NCI-H146 treated with DMSO at 0.1 percent for 48 hours (cell line): Measurements from ENCODE around the gene MLH3.

Experiments used
- DNase-seq: peaks from one replicate; lab custom pipeline; 2025; ENCODE audit not compliant: unreplicated experiment; lab: John Stamatoyannopoulos, UW

The MLH3 gene

DNA sequence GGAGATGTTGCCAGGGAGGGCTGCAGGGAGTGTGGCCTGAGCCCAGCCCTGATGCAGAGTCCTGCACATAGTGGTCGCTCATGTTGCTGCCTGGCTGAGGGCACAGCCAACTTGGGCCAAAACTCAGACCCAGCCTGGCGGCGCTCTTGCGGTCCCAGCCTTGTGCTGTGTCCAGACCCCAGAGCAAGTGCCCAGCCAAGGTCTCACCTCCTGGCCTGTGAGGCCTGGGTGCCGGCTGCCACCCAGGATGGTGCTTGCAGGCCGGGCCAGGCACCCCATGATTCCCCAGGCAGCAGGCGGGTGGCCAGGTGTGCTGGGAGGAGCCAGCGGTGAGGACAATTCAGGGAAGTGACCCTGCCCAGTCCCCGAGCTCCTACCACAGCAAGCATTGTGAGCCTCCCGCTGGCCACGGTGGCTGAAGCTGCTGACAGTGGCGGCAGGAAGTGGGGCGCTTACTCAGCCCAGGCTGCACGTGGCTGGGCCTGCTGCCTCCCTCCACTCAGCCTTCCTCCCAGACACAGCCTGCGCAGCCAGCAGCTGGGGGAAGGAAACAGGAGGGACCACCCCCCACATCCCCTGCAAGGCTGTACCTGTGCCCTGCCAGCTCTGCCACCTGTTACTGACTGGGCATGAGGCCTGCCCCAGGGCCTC is 78.1 kb downstream of the MLH3 start:
- no peak for DNase-seq

DNA sequence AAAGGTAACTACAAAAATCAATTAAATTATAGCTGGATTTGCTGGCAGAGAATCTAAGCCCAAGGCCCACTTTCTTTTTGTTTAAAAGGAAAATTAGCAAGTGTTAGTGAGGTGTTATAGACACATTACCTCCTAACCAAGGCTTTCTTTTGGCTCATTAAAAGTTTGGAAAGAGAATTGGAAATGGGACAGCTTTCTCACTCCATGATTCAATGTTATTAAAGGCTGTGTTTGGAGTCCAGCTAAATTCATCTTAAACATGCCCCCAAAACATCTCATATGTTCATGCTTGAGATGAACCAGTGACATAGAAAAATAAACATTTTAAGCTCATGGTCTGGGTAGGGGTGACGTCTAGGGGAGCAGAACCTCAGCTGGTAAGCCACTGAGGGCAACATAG is 82.5 kb downstream of the MLH3 start:
- no peak for DNase-seq

DNA sequence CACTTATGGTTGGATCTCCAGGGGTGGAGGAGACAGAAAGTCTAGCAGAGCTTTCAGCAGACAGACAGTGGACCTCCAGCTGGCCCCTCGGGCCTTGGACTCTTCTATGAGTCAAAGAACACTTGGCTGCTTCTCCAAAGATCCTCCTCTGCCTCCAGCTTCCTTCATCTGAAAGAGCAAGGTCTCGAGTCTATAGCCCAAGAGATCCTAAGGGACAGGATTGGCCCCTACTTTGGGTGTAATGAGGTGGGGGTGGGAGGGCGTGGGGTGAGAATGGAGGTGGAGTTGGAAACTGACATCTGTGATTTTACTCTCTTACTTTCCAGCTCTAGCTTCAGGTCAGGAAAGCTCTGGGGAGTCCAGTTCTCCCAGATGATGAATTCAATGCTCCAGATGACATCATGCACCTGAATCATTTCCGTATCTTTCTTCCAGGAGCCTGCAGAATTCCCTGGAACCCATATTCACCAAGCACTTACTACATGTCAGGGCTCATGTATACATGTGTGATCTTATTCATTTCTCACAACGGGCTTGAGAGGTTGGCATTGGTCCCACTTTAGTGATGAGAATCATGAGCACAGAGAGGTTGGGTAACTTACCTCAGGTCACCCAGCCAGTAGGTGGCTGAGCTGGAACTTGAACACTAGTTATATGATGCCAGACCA is 85.6 kb downstream of the MLH3 start:
- DNase-seq: no peak

DNA sequence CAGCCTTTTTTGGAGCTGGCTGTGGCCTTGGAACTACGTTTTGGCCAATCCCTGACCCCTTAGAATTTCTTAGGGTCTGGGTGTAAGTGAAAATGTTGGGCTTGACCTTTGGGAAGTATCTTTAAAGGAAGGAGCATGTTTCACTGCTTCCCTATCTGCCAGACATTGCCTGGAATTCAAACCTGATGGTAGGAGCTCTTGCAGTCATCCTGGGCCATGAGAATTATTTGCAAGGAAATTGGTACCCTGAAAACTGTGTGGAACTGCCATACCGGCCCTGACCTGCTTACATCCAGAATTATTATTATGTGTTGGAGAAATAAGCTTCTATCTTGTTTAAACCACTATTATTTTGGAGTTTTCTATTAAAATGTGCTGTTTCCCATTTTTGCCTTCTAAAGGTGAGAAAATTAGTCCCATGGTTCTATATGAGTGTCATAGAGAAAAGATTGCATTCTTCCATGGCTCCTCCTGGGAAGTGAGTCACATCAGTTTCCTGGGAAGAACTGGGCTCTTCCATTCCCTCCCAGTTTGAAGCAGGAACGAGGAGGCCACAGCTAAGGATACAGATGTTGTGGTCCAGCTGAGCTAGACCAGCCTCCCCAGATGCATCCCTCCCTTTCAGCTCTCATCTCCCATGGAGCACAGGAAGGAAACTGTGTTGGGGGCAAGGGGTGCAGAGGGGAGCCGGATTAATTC is 86.3 kb downstream of the MLH3 start:
- no peak for DNase-seq
